Mucosa of rectum (tissue), 2 donors: ENCODE results near the gene SCGB1D1.

Experiments
- H3K27ac ChIP-seq, 2 donors: one replicate each; pipeline ENCODE4 v1.7.0; 2013; ENCODE audit warnings: inconsistent platforms in 2 of 2, low read depth in 2 of 2, low read length in 2 of 2
- H3K27me3 ChIP-seq, 2 donors: one replicate each; pipeline ENCODE4 v1.7.0; 2013; ENCODE audit warnings: low read length in 2 of 2; ENCODE audit not compliant: control insufficient read depth in 2 of 2, insufficient read depth in 2 of 2
- H3K36me3 ChIP-seq, 2 donors: one replicate each; pipeline ENCODE4 v1.7.0; 2013; ENCODE audit warnings: low read length in 2 of 2; ENCODE audit not compliant: control insufficient read depth in 2 of 2, insufficient read depth in 2 of 2
- H3K4me1 ChIP-seq, 2 donors: one replicate each; pipeline ENCODE4 v1.7.0; 2013; ENCODE audit warnings: low read length in 2 of 2, mild to moderate bottlenecking in 1 of 2; ENCODE audit not compliant: control insufficient read depth in 2 of 2, insufficient read depth in 2 of 2
- H3K4me3 ChIP-seq, 2 donors: one replicate each; pipeline ENCODE4 v1.7.0; 2013; ENCODE audit warnings: low read length in 2 of 2
- H3K9ac ChIP-seq, 2 donors: one replicate each; pipeline ENCODE4 v1.7.0; 2013; ENCODE audit warnings: low read length in 2 of 2, low read depth in 1 of 2, mild to moderate bottlenecking in 1 of 2
- H3K9me3 ChIP-seq, 2 donors: one replicate each; pipeline ENCODE4 v1.7.0; 2013; ENCODE audit warnings: low read length in 2 of 2; ENCODE audit not compliant: control insufficient read depth in 2 of 2
- donor health status: healthy.
- donor health status: Normal muscosa, but diverticular disease.

The SCGB1D1 gene

GRCh38 chr11:62190011-62190410, at the start of gene SCGB1D1:
SCGB1D1 (plus strand) TSS chr11:62190216; CDS start chr11:62190285, 69 bp downstream.
- Histone ChIP-seq H3K27ac (no peak within 1 kb of the TSS), H3K9me3 (no peaks in the 10 kb centered on the region), H3K36me3 (no peaks in the 10 kb centered on the region), H3K9ac (no peak within 1 kb of the TSS), H3K27me3 (peaks cover 19 to 26% of the 10 kb centered on the region in 2 donors), H3K4me1 (no peaks in the 10 kb centered on the region), H3K4me3 (no peak within 1 kb of the TSS)

GRCh38 chr11:62140304-62141110, 49.5 kb upstream of the SCGB1D1 start:
- Histone ChIP-seq H3K4me1 (peaks cover 0 to 2% of the 10 kb centered on the region in 2 donors), H3K36me3 (peaks cover 28 to 62% of the 10 kb centered on the region in 2 donors), H3K27ac (no peak overlapping the region), H3K9ac (no peak overlapping the region), H3K27me3 (no peaks in the 10 kb centered on the region), H3K4me3 (no peak overlapping the region), H3K9me3 (no peaks in the 10 kb centered on the region)

GRCh38 chr11:62141111-62142042, 48.6 kb upstream of the SCGB1D1 start:
- Histone ChIP-seq H3K27me3 (no peaks in the 10 kb centered on the region), H3K4me1 (peaks cover 0 to 2% of the 10 kb centered on the region in 2 donors), H3K27ac (no peak overlapping the region), H3K9ac (no peak overlapping the region), H3K36me3 (peaks cover 37 to 66% of the 10 kb centered on the region in 2 donors), H3K4me3 (no peak overlapping the region), H3K9me3 (no peaks in the 10 kb centered on the region)

- Histone ChIP-seq H3K9ac (no peak overlapping the region), H3K27me3 (no peaks in the 10 kb centered on the region), H3K9me3 (no peaks in the 10 kb centered on the region), H3K4me3 (no peak overlapping the region), H3K36me3 (peaks cover 41 to 69% of the 10 kb centered on the region in 2 donors), H3K4me1 (peaks cover 0 to 2% of the 10 kb centered on the region in 2 donors), H3K27ac (no peak overlapping the region)
These were observed 48.0 kb upstream of the SCGB1D1 start for GRCh38 chr11:62142043-62142375.

GRCh38 chr11:62142921-62143320, 47.1 kb upstream of the SCGB1D1 start:
- Histone ChIP-seq H3K27me3 (no peaks in the 10 kb centered on the region), H3K4me3 (no peak overlapping the region), H3K4me1 (peaks cover 0 to 2% of the 10 kb centered on the region in 2 donors), H3K36me3 (peaks cover 48 to 75% of the 10 kb centered on the region in 2 donors), H3K9me3 (no peaks in the 10 kb centered on the region), H3K9ac (no peak overlapping the region), H3K27ac (no peak overlapping the region)

- peaks cover 0 to 2% of the 10 kb centered on the region in 2 donors for H3K4me1 ChIP-seq
- H3K9ac ChIP-seq: no peak overlapping the region
- no peak overlapping the region for H3K4me3 ChIP-seq
- H3K36me3 ChIP-seq: peaks cover 52 to 75% of the 10 kb centered on the region in 2 donors
- no peaks in the 10 kb centered on the region for H3K27me3 ChIP-seq
- no peak overlapping the region for H3K27ac ChIP-seq
- H3K9me3 ChIP-seq: no peaks in the 10 kb centered on the region
These were observed 46.3 kb upstream of the SCGB1D1 start for GRCh38 chr11:62143727-62144126.

- no peaks in the 10 kb centered on the region for H3K27me3 ChIP-seq
- no peaks in the 10 kb centered on the region for H3K9me3 ChIP-seq
- H3K36me3 ChIP-seq: peaks cover 56 to 71% of the 10 kb centered on the region in 2 donors
- no peak overlapping the region for H3K9ac ChIP-seq
- H3K4me1 ChIP-seq: peaks cover 0 to 2% of the 10 kb centered on the region in 2 donors
- no peak overlapping the region for H3K4me3 ChIP-seq
- no peak overlapping the region for H3K27ac ChIP-seq
These were observed 45.3 kb upstream of the SCGB1D1 start for GRCh38 chr11:62144641-62145255.

- Histone ChIP-seq H3K27ac (no peak overlapping the region), H3K27me3 (no peaks in the 10 kb centered on the region), H3K4me1 (peaks cover 0 to 2% of the 10 kb centered on the region in 2 donors), H3K9ac (no peak overlapping the region), H3K9me3 (no peaks in the 10 kb centered on the region), H3K4me3 (no peak overlapping the region), H3K36me3 (peaks cover 60 to 71% of the 10 kb centered on the region in 2 donors)
These were observed 44.6 kb upstream of the SCGB1D1 start for GRCh38 chr11:62145261-62145871.

GRCh38 chr11:62146476-62147200, 43.4 kb upstream of the SCGB1D1 start:
- H3K4me1 ChIP-seq: peaks cover 0 to 2% of the 10 kb centered on the region in 2 donors
- no peaks in the 10 kb centered on the region for H3K9me3 ChIP-seq
- no peaks in the 10 kb centered on the region for H3K27me3 ChIP-seq
- no peak overlapping the region for H3K27ac ChIP-seq
- H3K4me3 ChIP-seq: no peak overlapping the region
- H3K9ac ChIP-seq: no peak overlapping the region
- H3K36me3 ChIP-seq: peaks cover 58 to 73% of the 10 kb centered on the region in 2 donors
